BLaER1 treated with 17β-estradiol and CSF1 and Interleukin-3, amounts not matched to agents 10 nM and 100 nM (cell line): ENCODE data around the gene SLC25A26.

Source experiments
- H3K27ac ChIP-seq, 11 experiments: shearing (Covaris generic); formaldehyde crosslinking; 2 replicates each; pipeline ENCODE4 v1.8.1; 2022
- H3K27me3 ChIP-seq, 11 experiments: shearing (Covaris generic); formaldehyde crosslinking; 2 replicates each; pipeline ENCODE4 v1.8.1; 2022
- H3K36me3 ChIP-seq, 11 experiments: shearing (Covaris generic); formaldehyde crosslinking; 2 replicates each; pipeline ENCODE4 v1.8.1; 2022
- H3K4me1 ChIP-seq, 10 experiments: shearing (Covaris generic); formaldehyde crosslinking; 2 replicates each; pipeline ENCODE4 v1.8.1; 2022
- H3K4me2 ChIP-seq, 11 experiments: shearing (Covaris generic); formaldehyde crosslinking; 2 replicates each; pipeline ENCODE4 v1.8.1; 2022
- H3K4me3 ChIP-seq, 10 experiments: shearing (Covaris generic); formaldehyde crosslinking; 2 replicates each; pipeline ENCODE4 v1.8.1; 2022
- H3K9ac ChIP-seq, 11 experiments: shearing (Covaris generic); formaldehyde crosslinking; 2 replicates each; pipeline ENCODE4 v1.8.1; 2022
- H3K9me3 ChIP-seq, 11 experiments: shearing (Covaris generic); formaldehyde crosslinking; replicated peaks in 1 of 11; 2 replicates each; pipeline ENCODE4 v1.8.1; 2022
- H4K20me1 ChIP-seq, 11 experiments: shearing (Covaris generic); formaldehyde crosslinking; 2 replicates each; pipeline ENCODE4 v1.8.1; 2022
- Cebpa-rat ChIP-seq, 11 experiments: shearing (Covaris generic); IDR thresholded peaks; 2 replicates each; pipeline ENCODE4 v1.8.1; 2022

The SLC25A26 gene

GRCh38 chr3:66393333-66394005 lies 172.7 kb downstream of the SLC25A26 start:
- Histone ChIP-seq H3K36me3 (peaks cover 9 to 78% (median 61%) of the 10 kb centered on the region in 11 experiments), H4K20me1 (peaks cover 0 to 63% (median 38%) of the 10 kb centered on the region in 11 experiments; a peak in 17 of 22 replicates), H3K9me3 (0 out of 22 replicates have a peak, but pooled peaks cover 0 to 3% (median 0%) of the 10 kb centered on the region in 11 experiments), H3K27ac (peak overlapping the region in 8 of 11 experiments; percentile 0 to 72 (median 47); a peak in 13 of 22 replicates), H3K4me3 (peak overlapping the region in 5 of 10 experiments; percentile 6 to 34 (median 25); a peak in 6 of 20 replicates), H3K4me2 (peak overlapping the region; percentile 56 to 97 (median 85)), H3K4me1 (peaks cover 25 to 97% (median 82%) of the 10 kb centered on the region in 10 experiments), H3K9ac (peak overlapping the region in 7 of 11 experiments; percentile 25 to 63 (median 56); a peak in 13 of 22 replicates), H3K27me3 (no peaks in the 10 kb centered on the region)
- peak in 1 of 11 experiments; percentile 70; a peak in 2 of 22 replicates for TF ChIP-seq Cebpa-rat (IDR thresholded peaks at IDR 0.05)

GRCh38 chr3:66394019-66394752 lies 173.4 kb downstream of the SLC25A26 start:
- Histone ChIP-seq H3K36me3 (peaks cover 13 to 80% (median 64%) of the 10 kb centered on the region in 11 experiments), H4K20me1 (peaks cover 0 to 70% (median 45%) of the 10 kb centered on the region in 11 experiments; a peak in 17 of 22 replicates), H3K27ac (peak overlapping the region in 6 of 11 experiments; percentile 26 to 72 (median 55); a peak in 11 of 22 replicates), H3K4me2 (peak overlapping the region; percentile 56 to 97 (median 85)), H3K27me3 (no peaks in the 10 kb centered on the region), H3K9me3 (no peaks in the 10 kb centered on the region), H3K4me1 (peaks cover 25 to 99% (median 85%) of the 10 kb centered on the region in 10 experiments), H3K4me3 (peak overlapping the region in 3 of 10 experiments; percentile 13 to 33 (median 28); a peak in 2 of 20 replicates), H3K9ac (peak overlapping the region in 6 of 11 experiments; percentile 25 to 63 (median 57); a peak in 11 of 22 replicates)
- no peak for TF ChIP-seq Cebpa-rat (IDR thresholded peaks at IDR 0.05)

GRCh38 chr3:66394753-66395249 lies 174.0 kb downstream of the SLC25A26 start:
- peak overlapping the region in 4 of 11 experiments; percentile 27 to 63 (median 59); a peak in 4 of 22 replicates for H3K9ac ChIP-seq
- peak overlapping the region in 10 of 11 experiments; percentile 56 to 97 (median 85); a peak in 18 of 22 replicates for H3K4me2 ChIP-seq
- no peak for TF ChIP-seq Cebpa-rat (IDR thresholded peaks at IDR 0.05)
- H3K36me3 ChIP-seq = peaks cover 13 to 87% (median 70%) of the 10 kb centered on the region in 11 experiments
- no peaks in the 10 kb centered on the region for H3K27me3 ChIP-seq
- peak overlapping the region in 4 of 11 experiments; percentile 53 to 72 (median 64); a peak in 6 of 22 replicates for H3K27ac ChIP-seq
- no peaks in the 10 kb centered on the region for H3K9me3 ChIP-seq
- peaks cover 0 to 76% (median 50%) of the 10 kb centered on the region in 11 experiments; a peak in 17 of 22 replicates for H4K20me1 ChIP-seq
- peak overlapping the region in 1 of 10 experiments; percentile 33; a peak in 1 of 20 replicates for H3K4me3 ChIP-seq
- peaks cover 22 to 99% (median 86%) of the 10 kb centered on the region in 10 experiments for H3K4me1 ChIP-seq

GRCh38 chr3:66395635-66396034 lies 174.8 kb downstream of the SLC25A26 start:
- H3K4me3 ChIP-seq = no peak overlapping the region
- no peak overlapping the region for H3K9ac ChIP-seq
- H3K9me3 ChIP-seq = no peaks in the 10 kb centered on the region
- peaks cover 13 to 91% (median 78%) of the 10 kb centered on the region in 11 experiments for H3K36me3 ChIP-seq
- H3K27me3 ChIP-seq = 0 out of 22 replicates have a peak, but pooled peaks cover 0 to 1% (median 0%) of the 10 kb centered on the region in 11 experiments
- H3K4me2 ChIP-seq = peak overlapping the region in 8 of 11 experiments; percentile 81 to 97 (median 86); a peak in 16 of 22 replicates
- no peak for TF ChIP-seq Cebpa-rat (IDR thresholded peaks at IDR 0.05)
- no peak overlapping the region for H3K27ac ChIP-seq
- peaks cover 0 to 84% (median 55%) of the 10 kb centered on the region in 11 experiments; a peak in 17 of 22 replicates for H4K20me1 ChIP-seq
- peaks cover 20 to 99% (median 87%) of the 10 kb centered on the region in 10 experiments for H3K4me1 ChIP-seq

GRCh38 chr3:66396161-66396760 lies 175.5 kb downstream of the SLC25A26 start:
- no peak overlapping the region for H3K27ac ChIP-seq
- peaks cover 0 to 86% (median 61%) of the 10 kb centered on the region in 11 experiments; a peak in 17 of 22 replicates for H4K20me1 ChIP-seq
- 0 out of 22 replicates have a peak, but pooled peaks cover 0 to 5% (median 0%) of the 10 kb centered on the region in 11 experiments for H3K27me3 ChIP-seq
- no peaks in the 10 kb centered on the region for H3K9me3 ChIP-seq
- peaks cover 27 to 99% (median 91%) of the 10 kb centered on the region in 10 experiments for H3K4me1 ChIP-seq
- no peak for TF ChIP-seq Cebpa-rat (IDR thresholded peaks at IDR 0.05)
- no peak overlapping the region for H3K9ac ChIP-seq
- no peak overlapping the region for H3K4me3 ChIP-seq
- H3K4me2 ChIP-seq = peak overlapping the region in 8 of 11 experiments; percentile 81 to 97 (median 86); a peak in 12 of 22 replicates
- peaks cover 13 to 91% (median 73%) of the 10 kb centered on the region in 11 experiments for H3K36me3 ChIP-seq

GRCh38 chr3:66396888-66397287 lies 176.1 kb downstream of the SLC25A26 start:
- peaks cover 32 to 100% (median 97%) of the 10 kb centered on the region in 10 experiments for H3K4me1 ChIP-seq
- no peak for TF ChIP-seq Cebpa-rat (IDR thresholded peaks at IDR 0.05)
- peaks cover 0 to 92% (median 67%) of the 10 kb centered on the region in 11 experiments; a peak in 18 of 22 replicates for H4K20me1 ChIP-seq
- peak overlapping the region in 6 of 11 experiments; percentile 81 to 97 (median 88); a peak in 7 of 22 replicates for H3K4me2 ChIP-seq
- H3K36me3 ChIP-seq = peaks cover 13 to 89% (median 67%) of the 10 kb centered on the region in 11 experiments
- H3K27me3 ChIP-seq = 0 out of 22 replicates have a peak, but pooled peaks cover 0 to 5% (median 0%) of the 10 kb centered on the region in 11 experiments
- H3K9me3 ChIP-seq = no peaks in the 10 kb centered on the region
- H3K27ac ChIP-seq = no peak overlapping the region
- H3K4me3 ChIP-seq = no peak overlapping the region
- H3K9ac ChIP-seq = no peak overlapping the region

GRCh38 chr3:66397745-66398144 lies 176.9 kb downstream of the SLC25A26 start:
- H3K9me3 ChIP-seq = no peaks in the 10 kb centered on the region
- H3K27me3 ChIP-seq = 0 out of 22 replicates have a peak, but pooled peaks cover 0 to 5% (median 0%) of the 10 kb centered on the region in 11 experiments
- peak overlapping the region in 1 of 11 experiments; percentile 21; a peak in 1 of 22 replicates for H3K27ac ChIP-seq
- TF ChIP-seq Cebpa-rat (IDR thresholded peaks at IDR 0.05) = peak in 1 of 11 experiments; percentile 55; a peak in 1 of 22 replicates
- H4K20me1 ChIP-seq = peaks cover 0 to 98% (median 76%) of the 10 kb centered on the region in 11 experiments; a peak in 18 of 22 replicates
- H3K9ac ChIP-seq = no peak overlapping the region
- H3K4me1 ChIP-seq = peaks cover 30 to 100% (median 98%) of the 10 kb centered on the region in 10 experiments
- H3K4me3 ChIP-seq = no peak overlapping the region
- H3K36me3 ChIP-seq = peaks cover 13 to 89% (median 59%) of the 10 kb centered on the region in 11 experiments
- peak overlapping the region in 8 of 11 experiments; percentile 18 to 97 (median 88); a peak in 12 of 22 replicates for H3K4me2 ChIP-seq
